Activated CD8-positive, alpha-beta memory T cell treated with anti-CD3 and anti-CD28 coated beads for 48 hours (primary cell): ENCODE data around the gene ZNF524.
"Not testable (repeated sequence)": the region's sequence is repeated elsewhere in the genome, so short reads cannot be mapped to it uniquely, and the experiment has no call there.

Experiments
- DNase-seq, 3 experiments: peaks; one replicate each; pipeline ENCODE4 v3.0.0-alpha.2; 2020; ENCODE audit warnings: low read depth in 2 of 3, low spot score in 2 of 3

Gene ZNF524

GRCh38 chr19:55599842-55600661 lies at the start of gene ZNF524:
TSS of gene ZNF524 (plus strand) at chr19:55600288. CDS start at chr19:55602113, 1,825 bp downstream.
- peak; percentile 64 to 80 (median 65) for DNase-seq

GRCh38 chr19:55550321-55550650 lies 49.8 kb upstream of the ZNF524 start:
- DNase-seq = no peak

- DNase-seq = no peak
These were observed 47.9 kb upstream of the ZNF524 start for GRCh38 chr19:55552206-55552605.

DNA sequence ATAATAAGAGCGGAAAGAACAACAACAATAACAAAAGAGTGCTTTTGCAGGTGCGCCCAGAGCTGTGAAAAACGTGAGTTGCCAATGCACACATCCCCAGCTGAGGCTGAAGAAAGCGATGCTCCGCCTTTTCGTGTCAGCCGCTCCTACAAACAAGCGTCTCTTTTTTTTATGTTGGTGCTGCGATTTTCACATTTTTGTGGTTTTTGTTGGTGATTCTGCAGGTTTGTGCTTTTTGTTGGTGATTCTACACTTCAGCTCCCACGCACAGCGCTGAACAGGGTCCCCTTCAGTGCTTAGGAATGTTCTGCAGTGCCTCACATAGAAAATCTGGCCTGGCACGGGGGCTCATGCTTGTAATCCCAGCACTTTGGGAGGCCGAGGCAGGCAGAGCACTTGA lies 47.5 kb upstream of the ZNF524 start:
- no peak for DNase-seq

DNA sequence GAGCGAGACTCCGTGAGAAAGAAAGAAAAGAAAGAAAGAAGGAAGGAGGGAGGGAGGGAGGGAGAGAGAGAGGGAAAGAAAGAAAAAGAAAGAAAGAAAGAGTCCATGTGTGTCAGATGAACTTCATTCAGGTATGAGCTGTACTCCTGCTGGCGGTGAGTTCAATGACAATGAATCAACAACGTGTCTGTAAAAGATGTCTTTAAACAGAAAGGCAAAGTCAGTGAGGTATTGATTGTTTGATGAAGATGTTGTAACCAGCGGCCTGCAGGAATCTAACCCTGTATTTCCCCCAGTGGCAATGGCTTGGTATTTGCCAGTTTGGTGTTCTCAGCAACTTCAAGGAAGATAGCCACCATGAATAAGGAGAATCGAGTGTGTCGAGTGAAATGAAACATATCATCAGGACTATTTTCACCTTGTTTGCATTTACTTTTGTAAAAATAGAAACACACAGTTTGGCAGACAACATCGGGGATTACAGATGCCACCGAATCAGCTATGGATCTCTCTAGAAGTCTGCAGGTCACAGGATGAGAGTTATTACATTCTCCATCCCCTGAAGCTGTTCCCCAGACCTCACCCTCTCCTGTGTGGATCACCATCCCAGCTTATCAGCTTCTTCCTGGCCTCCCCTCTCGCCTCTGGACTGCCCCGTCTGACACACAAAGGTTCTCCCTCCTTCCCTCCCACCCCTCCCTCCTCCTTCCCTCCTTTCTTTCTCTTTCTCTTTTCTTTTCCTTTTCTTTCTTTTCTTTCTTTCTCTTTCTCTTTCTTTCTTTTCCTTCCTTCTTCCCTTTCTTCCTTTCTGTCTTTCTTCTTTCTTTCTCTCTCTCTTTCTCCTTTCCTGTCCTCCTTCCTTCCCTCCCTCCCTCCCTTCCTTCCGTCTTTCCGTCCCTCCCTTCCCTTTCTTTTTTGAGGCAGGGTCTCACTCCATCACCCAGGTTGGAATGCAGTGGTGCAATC lies 46.6 kb upstream of the ZNF524 start:
- DNase-seq = no peak

GRCh38 chr19:55554302-55554701 lies 45.8 kb upstream of the ZNF524 start:
- DNase-seq = no peak

DNA sequence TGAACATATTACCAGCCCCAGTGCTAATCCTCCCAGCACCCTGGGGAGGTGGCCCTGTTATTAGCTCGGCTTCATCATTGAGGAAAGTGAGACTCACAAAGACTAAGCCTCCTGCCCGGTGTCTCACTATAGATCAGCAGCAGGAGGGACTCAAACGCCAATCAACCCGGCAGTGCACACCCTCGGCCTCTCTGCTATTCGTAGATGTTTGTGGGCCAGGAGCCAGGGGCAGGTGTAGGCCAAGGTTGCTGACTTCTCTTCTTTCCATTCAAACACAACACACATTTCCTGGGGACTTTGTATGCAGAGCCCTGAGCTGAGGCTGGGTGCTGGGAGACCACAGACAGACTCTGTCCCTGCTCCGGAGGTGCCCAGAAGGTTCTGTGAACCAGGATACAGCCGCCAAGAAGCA lies 45.3 kb upstream of the ZNF524 start:
- no peak for DNase-seq

DNA sequence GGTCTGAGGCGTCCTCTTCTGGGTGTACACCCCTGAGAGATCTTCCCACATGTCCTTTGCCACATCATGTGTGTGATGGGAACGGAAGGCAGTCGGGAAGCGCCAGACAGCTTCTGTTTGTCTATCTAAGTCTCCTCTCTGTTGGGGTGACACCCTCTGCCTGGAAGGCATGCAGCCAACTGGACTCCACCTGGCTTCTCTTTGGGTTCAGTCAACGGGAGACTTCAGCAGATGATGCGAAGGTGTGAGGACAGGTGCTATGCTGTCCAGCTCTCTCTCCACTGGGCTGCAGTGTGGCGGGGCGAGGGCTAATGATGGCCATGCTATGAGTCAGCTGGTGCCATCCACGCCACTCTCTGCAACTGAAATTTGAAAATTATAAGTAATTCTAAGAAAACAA lies 40.4 kb upstream of the ZNF524 start:
- no peak for DNase-seq

- DNase-seq = no peak
These were observed 36.8 kb upstream of the ZNF524 start for GRCh38 chr19:55563261-55563690.

DNA sequence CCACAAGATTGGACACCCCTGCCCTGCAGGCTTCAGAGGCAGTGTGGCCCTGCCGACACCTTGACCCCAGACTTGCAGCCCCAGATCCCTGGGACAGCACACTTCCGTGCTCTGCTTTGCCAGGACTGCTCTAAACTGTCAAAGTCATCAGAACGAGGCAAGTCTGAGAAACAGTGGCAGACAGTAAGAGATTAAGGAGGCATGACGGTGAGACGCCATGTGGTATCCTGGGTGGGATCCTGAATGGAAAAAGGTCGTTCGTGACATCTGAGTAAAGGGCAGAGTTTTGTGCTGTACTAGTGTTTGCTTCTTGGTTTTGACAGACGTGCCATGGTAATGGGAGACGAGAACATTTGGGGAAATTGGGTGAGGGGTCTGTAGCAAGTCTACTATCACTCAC lies 33.3 kb upstream of the ZNF524 start:
- no peak for DNase-seq

DNA sequence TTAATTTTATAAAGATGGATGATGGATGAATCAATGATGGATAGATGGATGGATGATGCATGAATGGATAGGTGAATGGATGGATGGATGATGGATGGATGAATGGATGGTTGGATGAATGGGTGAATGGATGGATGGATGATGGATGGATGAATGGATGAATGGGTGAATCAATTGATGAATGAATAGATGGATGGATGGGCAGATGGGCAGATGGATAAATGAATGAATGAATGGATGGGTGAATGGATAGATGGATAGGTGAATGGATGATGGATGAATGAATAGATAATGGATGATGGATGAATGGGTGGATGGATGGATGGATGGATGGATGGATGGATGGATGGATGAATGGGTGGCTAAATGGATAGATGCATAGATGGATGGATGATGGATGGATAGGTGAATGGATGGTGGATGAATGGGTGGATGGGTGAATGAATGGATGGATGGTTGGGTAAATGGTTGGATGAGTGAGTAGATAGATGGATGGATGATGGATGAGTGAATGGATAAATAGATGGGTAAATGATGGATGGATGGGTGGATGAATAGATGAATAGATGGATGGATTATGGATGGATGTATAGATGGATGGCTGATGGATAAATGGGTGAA lies 32.3 kb upstream of the ZNF524 start:
- DNase-seq = no peak

- not testable (repeated sequence) for DNase-seq
These were observed 30.6 kb upstream of the ZNF524 start for GRCh38 chr19:55569477-55569876.

- DNase-seq = not testable (repeated sequence)
These were observed 26.2 kb upstream of the ZNF524 start for GRCh38 chr19:55573929-55574328.

DNA sequence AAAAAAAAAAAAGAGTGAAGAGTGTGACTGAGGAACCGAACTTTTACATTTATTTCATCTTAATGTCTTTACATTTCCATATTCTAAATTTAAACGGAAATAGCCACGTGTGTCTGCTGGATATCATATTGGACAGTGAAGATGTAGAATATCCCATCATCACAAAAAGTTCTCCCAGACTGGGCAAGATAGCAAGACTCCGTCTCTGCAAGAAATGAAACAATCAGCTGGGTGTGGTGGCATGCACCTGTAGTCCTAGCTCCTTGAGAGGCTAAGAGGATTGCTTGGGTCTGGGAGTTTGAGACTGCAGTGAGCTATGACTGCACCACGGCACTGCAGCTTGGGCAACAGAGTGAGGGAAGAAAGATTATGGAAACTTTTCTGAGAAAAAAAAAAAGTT lies 23.3 kb upstream of the ZNF524 start:
- DNase-seq = no peak

DNA sequence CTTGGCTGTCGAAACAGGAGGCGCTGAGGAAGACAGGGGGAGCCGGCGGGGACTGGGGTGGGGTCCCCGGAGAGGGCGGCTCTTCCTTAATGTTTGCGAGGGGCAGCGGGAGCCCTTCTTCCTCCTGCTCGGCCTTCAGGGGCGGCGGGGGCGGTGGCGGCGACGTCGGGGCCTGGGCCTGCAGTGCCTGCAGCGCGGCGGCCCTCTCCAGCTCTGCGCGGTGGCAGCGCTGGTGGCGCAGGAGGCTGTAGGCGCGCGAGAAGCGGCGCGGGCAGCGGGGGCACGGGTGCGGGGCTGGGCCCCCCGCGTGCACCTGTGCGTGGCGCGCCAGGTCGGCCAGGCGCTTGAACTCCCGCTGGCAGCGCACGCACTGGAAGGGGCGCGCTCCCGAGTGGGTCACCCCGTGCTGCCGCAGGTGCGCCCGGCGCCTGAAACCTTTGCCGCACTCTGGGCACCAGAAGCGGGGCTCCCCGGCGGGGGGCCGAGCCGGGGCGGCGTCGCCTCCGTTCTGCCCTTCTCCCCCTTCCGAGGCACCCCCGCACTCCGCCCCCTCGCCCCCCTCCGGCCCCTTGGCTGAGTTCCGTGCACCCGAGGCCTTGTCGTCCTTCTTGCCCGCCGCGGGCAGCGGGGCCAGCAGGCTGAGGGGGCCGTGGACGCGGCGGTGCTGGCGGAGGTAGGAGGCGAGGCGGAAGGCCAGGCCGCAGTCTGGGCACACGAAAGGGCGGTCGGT lies 21.9 kb upstream of the ZNF524 start:
- DNase-seq = no peak

GRCh38 chr19:55578761-55579747 lies 21.0 kb upstream of the ZNF524 start:
- DNase-seq = no peak

DNA sequence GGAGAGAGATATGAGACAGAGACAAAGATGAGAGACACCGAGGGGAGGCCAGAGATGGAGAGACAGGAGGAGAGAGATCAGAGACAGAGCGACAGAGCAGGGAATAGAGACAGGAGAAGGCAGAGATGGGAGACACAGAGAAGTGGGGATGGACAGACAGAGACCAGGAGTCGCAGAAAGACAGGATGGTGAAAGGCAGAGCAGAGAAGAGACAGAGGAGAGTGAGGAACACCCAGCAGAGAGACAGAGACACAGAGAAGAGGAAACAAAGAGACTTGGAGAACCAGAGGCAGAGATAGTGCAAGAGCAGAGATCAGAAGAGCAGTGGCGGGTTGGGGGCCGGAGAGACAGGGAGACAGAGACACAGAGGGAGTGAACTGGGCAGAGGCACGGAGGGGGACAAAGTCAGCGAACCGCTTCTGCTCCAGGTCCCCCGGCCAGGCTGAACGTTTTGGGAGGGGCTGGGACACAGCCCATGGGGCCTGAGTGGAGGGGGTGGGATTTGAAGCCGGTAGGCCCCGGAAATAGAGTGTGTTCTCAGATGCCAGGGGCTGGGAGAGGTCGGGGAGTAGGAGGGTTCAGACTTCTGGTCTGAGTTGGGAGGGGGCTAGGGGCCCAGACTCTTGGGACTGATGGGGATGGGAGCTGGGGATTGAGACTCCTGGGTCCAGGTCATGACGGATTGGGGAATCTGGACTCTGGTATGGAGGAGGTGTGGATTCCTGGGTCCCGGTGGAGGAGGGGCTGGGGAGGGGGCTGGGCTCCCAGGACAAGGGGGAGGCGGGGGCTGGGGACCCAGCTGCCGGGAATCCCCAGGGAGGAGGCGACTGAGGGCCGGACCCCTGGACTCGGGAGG lies 20.1 kb upstream of the ZNF524 start:
- no peak for DNase-seq

- peak; percentile 45 to 67 (median 62) for DNase-seq
These were observed 19.4 kb upstream of the ZNF524 start, which contains the start of gene ZNF579 for GRCh38 chr19:55580628-55581144. TSS of gene ZNF579 (minus strand) at chr19:55580848. CDS start at chr19:55579639, 1,209 bp downstream.
